ENCODE results near the gene ZNF302. TPM values are rescaled to one million over a fixed set of nuclear protein-coding genes. Genes with fewer than 3 reads are reported as not detected.

Gene ZNF302
- 23.9 and 24.6 TPM in 2 replicates for total RNA-seq (2014; rRNA removed; shearing (Covaris generic))
- 26.9 and 30.3 TPM in 2 replicates for total RNA-seq (2022)
- Bru-seq, nascent RNA, result percentile 87 among the genes with signal in this experiment
- BruChase-seq, experiment 1, labeled RNA remaining after a 6-hour chase, result percentile 72 among the genes with signal in this experiment
- percentile 92 among the genes with signal in this experiment for BruChase-seq, experiment 2, labeled RNA remaining after a 2-hour chase
- long read RNA-seq, transcript ZNF302-201 (5 exons, 2,590 nt), result major isoform, 9 of 79 reads
- long read RNA-seq, transcript ZNF302-206 (5 exons, 2,849 nt), result major isoform, 9 of 79 reads
- long read RNA-seq, transcript ZNF302-213 (3 exons, 568 nt), result minor isoform, 5 of 79 reads
- long read RNA-seq, partial matches to known transcripts, result 17 of 79 reads
- long read RNA-seq, other reads (novel, unspliced or antisense), result 29 of 79 reads

GRCh38 chr19:34677386-34678084, at the start of gene ZNF302:
TSS of gene ZNF302 (plus strand) at chr19:34677678. CDS start at chr19:34678805, 1,127 bp downstream.
- Histone ChIP-seq H3K9me2 (ENCODE audit: insufficient read depth, low read length) (no peaks in the 10 kb centered on the region), H3K4me3 (ENCODE audit: low read depth, low read length, poor library complexity, severe bottlenecking) (peak within 1 kb of the TSS; percentile 80), H3K27ac (ENCODE audit: low read depth, low read length, poor library complexity, severe bottlenecking) (peak within 1 kb of the TSS; percentile 66), H3K9me3 (ENCODE audit: low read length) (peaks cover 15% of the 10 kb centered on the region), H3K4me1 (ENCODE audit: insufficient read depth, low read length, poor library complexity, severe bottlenecking) (peaks cover 20% of the 10 kb centered on the region), H3K4me2 (ENCODE audit: low read length) (peak within 1 kb of the TSS; percentile 78), H4K20me1 (ENCODE audit: insufficient read depth, low read length) (no peaks in the 10 kb centered on the region), H3K79me2 (ENCODE audit: insufficient read depth, low read depth, low read length) (peaks cover 7% of the 10 kb centered on the region; the same call in 1 of the 2 replicates), H2AFZ (ENCODE audit: low read length) (peak within 1 kb of the TSS; percentile 96), H3K36me3 (ENCODE audit: insufficient read depth, low read length) (peaks cover 35% of the 10 kb centered on the region)
- no TSS peak for BruUV-seq (replicated peaks)
- ChIA-PET CTCF (ENCODE audit: unreplicated experiment) (interaction anchor here (0.9 kb wide), 1 partner anchor 12 kb away, joined by 5 read pairs; no protein-coding TSS in a partner anchor), POLR2A (interaction anchor here (0.6 to 1.1 kb wide), 11 partner anchors 10 to 120 kb away, joined by 3 to 6 read pairs (median 4); partner anchors contain the start of gene ZNF181)
- DNase-seq (ENCODE audit: low spot score), result peak; percentile 97
- TF ChIP-seq EZH2phosphoT487 (IDR thresholded peaks at IDR 0.05; ENCODE audit: borderline replicate concordance, low read depth, low read length) (no peak), CTCF (conservative IDR thresholded peaks at IDR 0.05; ENCODE audit: low read length) (no peak)
- intact Hi-C loops (cut with micrococcal nuclease; ENCODE audit: unreplicated experiment), result loop anchor here (1.0 kb wide), 1 partner anchor 56 kb away; no protein-coding TSS in a partner anchor

- Histone ChIP-seq H3K79me2 (ENCODE audit: insufficient read depth, low read depth, low read length) (no peaks in the 10 kb centered on the region), H3K9me2 (ENCODE audit: insufficient read depth, low read length) (no peaks in the 10 kb centered on the region), H2AFZ (ENCODE audit: low read length) (no peak overlapping the region), H3K4me3 (ENCODE audit: low read depth, low read length, poor library complexity, severe bottlenecking) (no peak overlapping the region), H3K36me3 (ENCODE audit: insufficient read depth, low read length) (no peaks in the 10 kb centered on the region), H3K4me1 (ENCODE audit: insufficient read depth, low read length, poor library complexity, severe bottlenecking) (no peaks in the 10 kb centered on the region), H4K20me1 (ENCODE audit: insufficient read depth, low read length) (no peaks in the 10 kb centered on the region), H3K9me3 (ENCODE audit: low read length) (no peaks in the 10 kb centered on the region), H3K27ac (ENCODE audit: low read depth, low read length, poor library complexity, severe bottlenecking) (no peak overlapping the region), H3K4me2 (ENCODE audit: low read length) (no peak overlapping the region)
- CTCF ChIA-PET (ENCODE audit: unreplicated experiment), result no interaction called here
- intact Hi-C loops (cut with micrococcal nuclease; ENCODE audit: unreplicated experiment), result no loop called here
- TF ChIP-seq EZH2phosphoT487 (IDR thresholded peaks at IDR 0.05; ENCODE audit: borderline replicate concordance, low read depth, low read length), result no peak
- no peak for TF ChIP-seq CTCF (conservative IDR thresholded peaks at IDR 0.05; ENCODE audit: low read length)
- POLR2A ChIA-PET, result no interaction called here
- DNase-seq (ENCODE audit: low spot score), result no peak
- BruUV-seq (replicated peaks), result no TSS peak
Measured at GRCh38 chr19:34633802-34634201, 43.7 kb upstream of the ZNF302 start.
